GM21423 (cell line): ENCODE data around the gene TMSB15C.

Experiments used
- ATAC-seq: cut with Tn5 transposase; IDR thresholded peaks from one replicate; pipeline ENCODE4 v1.9.1; 2021; ENCODE audit warnings: mild to moderate bottlenecking, moderate library complexity; ENCODE audit not compliant: unreplicated experiment

Gene TMSB15C

GRCh38 chrX:104047171-104047570 is 28.9 kb downstream of the TMSB15C start:
- ATAC-seq, result no peak

- ATAC-seq, result no peak
Observed at GRCh38 chrX:104045642-104046041, 30.4 kb downstream of the TMSB15C start.

- ATAC-seq, result no peak
Observed at GRCh38 chrX:104041003-104041402, 35.0 kb downstream of the TMSB15C start.

- ATAC-seq, result no peak
Observed at GRCh38 chrX:104039689-104040505, 36.1 kb downstream of the TMSB15C start, which contains the start of gene H2BW2. Gene H2BW2, plus strand, starts transcription at chrX:104039956. Its CDS starts 39 bp downstream, at chrX:104039995.
